RPMI8226 (cell line): ENCODE data around the gene SRRD.

ENCODE experiments used
- DNase-seq: peaks from one replicate; pipeline ENCODE4 v3.0.0-alpha.2; 2015

SRRD gene

GRCh38 chr22:26484360-26484706 lies 656 bp downstream of the SRRD start:
- peak; percentile 46 for DNase-seq

GRCh38 chr22:26485013-26485412 lies 1.3 kb downstream of the SRRD start:
- no peak for DNase-seq

- no peak for DNase-seq
These were observed 2.2 kb downstream of the SRRD start for GRCh38 chr22:26485806-26486390.

- no peak for DNase-seq
These were observed 2.7 kb downstream of the SRRD start for GRCh38 chr22:26486394-26486793.

GRCh38 chr22:26487996-26488395 lies 4.3 kb downstream of the SRRD start:
- peak; percentile 31 for DNase-seq

- no peak for DNase-seq
These were observed 5.9 kb downstream of the SRRD start for GRCh38 chr22:26489447-26490036.

GRCh38 chr22:26492220-26492619 lies 8.5 kb downstream of the SRRD start:
- DNase-seq = no peak

GRCh38 chr22:26494506-26494905 lies 10.8 kb downstream of the SRRD start:
- DNase-seq = no peak

- no peak for DNase-seq
These were observed 12.8 kb downstream of the SRRD start for GRCh38 chr22:26496456-26496855.

- no peak for DNase-seq
These were observed 15.6 kb downstream of the SRRD start for GRCh38 chr22:26499188-26499703.

- DNase-seq = no peak
These were observed 18.3 kb downstream of the SRRD start for GRCh38 chr22:26501996-26502395.

GRCh38 chr22:26502688-26503561 lies 19.2 kb downstream of the SRRD start:
- DNase-seq = peak; percentile 54

- no peak for DNase-seq
These were observed 20.1 kb downstream of the SRRD start for GRCh38 chr22:26503758-26504157.

- no peak for DNase-seq
These were observed 24.5 kb downstream of the SRRD start for GRCh38 chr22:26508148-26508547.

- peak; percentile 94 for DNase-seq
These were observed 28.6 kb downstream of the SRRD start, which contains the start of gene TFIP11 for GRCh38 chr22:26512149-26512793. TFIP11 (minus strand) TSS chr22:26512473; CDS start chr22:26510272, 2,201 bp downstream.

- no peak for DNase-seq
These were observed 30.2 kb downstream of the SRRD start for GRCh38 chr22:26513838-26514237.

GRCh38 chr22:26514419-26515161 lies 30.9 kb downstream of the SRRD start:
- no peak for DNase-seq

GRCh38 chr22:26515931-26516330 lies 32.3 kb downstream of the SRRD start:
- no peak for DNase-seq

GRCh38 chr22:26516503-26516902 lies 32.8 kb downstream of the SRRD start:
- no peak for DNase-seq

- no peak for DNase-seq
These were observed 33.8 kb downstream of the SRRD start for GRCh38 chr22:26517429-26517828.

- no peak for DNase-seq
These were observed 38.3 kb downstream of the SRRD start for GRCh38 chr22:26522012-26522411.

- DNase-seq = no peak
These were observed 38.9 kb downstream of the SRRD start for GRCh38 chr22:26522592-26522991.

GRCh38 chr22:26524870-26525269 lies 41.2 kb downstream of the SRRD start:
- DNase-seq = no peak
